Neural cell (in vitro differentiated cells): Measurements from ENCODE around the gene RASAL2. TPM values are rescaled to one million over a fixed set of nuclear protein-coding genes. Genes with fewer than 3 reads are reported as not detected.

Experiments used
- H2AFZ ChIP-seq: fragments of 200-600, 300-800 bp; sonication (generic), shearing (Covaris generic); 2 replicates; pipeline ENCODE4 v1.6.0; 2014; ENCODE audit warnings: low read depth, mild to moderate bottlenecking, antibody characterized with exemption, low read length, moderate library complexity
- H3F3A ChIP-seq: fragments of 200-600 bp; shearing (Covaris generic); 2 replicates; pipeline ENCODE4 v1.6.1; 2016; ENCODE audit warnings: mild to moderate bottlenecking, moderate library complexity, mixed read lengths, antibody characterized with exemption, low read length; ENCODE audit not compliant: insufficient read depth, poor library complexity, severe bottlenecking
- H3K27ac ChIP-seq: fragments of 200-600, 300-800 bp; sonication (generic), shearing (Covaris generic); 2 replicates; pipeline ENCODE4 v1.5.1; 2014; ENCODE audit warnings: mild to moderate bottlenecking, low read length, moderate library complexity
- H3K27me3 ChIP-seq: fragments of 300-800, 200-600 bp; sonication (generic), shearing (Covaris generic); 2 replicates; pipeline ENCODE4 v1.6.0; 2014; ENCODE audit warnings: mild to moderate bottlenecking, low read depth, low read length, moderate library complexity; ENCODE audit not compliant: insufficient read depth
- H3K36me3 ChIP-seq: fragments of 300-800, 200-600 bp; sonication (generic), shearing (Covaris generic); 2 replicates; pipeline ENCODE4 v1.5.1; 2014; ENCODE audit warnings: mild to moderate bottlenecking, antibody characterized with exemption, low read length, moderate library complexity; ENCODE audit not compliant: insufficient read depth
- H3K4me2 ChIP-seq: fragments of 300-800, 200-600 bp; sonication (generic), shearing (Covaris generic); 2 replicates; pipeline ENCODE4 v1.6.0; 2014; ENCODE audit warnings: mild to moderate bottlenecking, low read length
- H3K4me3 ChIP-seq: fragments of 300-800, 200-600 bp; sonication (generic), shearing (Covaris generic); 2 replicates; pipeline ENCODE4 v1.5.1; 2014; ENCODE audit warnings: mild to moderate bottlenecking, low read length, moderate library complexity
- H3K79me2 ChIP-seq: fragments of 200-600 bp; shearing (Covaris generic); replicated peaks from 2 replicates; pipeline ENCODE4 v1.6.0; 2014; ENCODE audit warnings: mild to moderate bottlenecking, low read length, moderate library complexity; ENCODE audit not compliant: insufficient read depth
- H3K9ac ChIP-seq: fragments of 300-800, 200-600 bp; sonication (generic), shearing (Covaris generic); 2 replicates; pipeline ENCODE4 v1.6.1; 2016; ENCODE audit warnings: mild to moderate bottlenecking, low read length, mixed read lengths
- H3K9me2 ChIP-seq: fragments of 200-600 bp; shearing (Covaris generic); 2 replicates; pipeline ENCODE4 v1.6.1; 2016; ENCODE audit warnings: mild to moderate bottlenecking, low read length, mixed read lengths; ENCODE audit not compliant: insufficient read depth
- H3K9me3 ChIP-seq: fragments of 200-600, 300-800 bp; sonication (generic), shearing (Covaris generic); 2 replicates; pipeline ENCODE4 v1.6.1; 2016; ENCODE audit warnings: mild to moderate bottlenecking, mixed run types, low read length, moderate library complexity, mixed read lengths
- H4K20me1 ChIP-seq: fragments of 200-600 bp; shearing (Covaris generic); 2 replicates; pipeline ENCODE4 v1.6.1; 2016; ENCODE audit warnings: mild to moderate bottlenecking, mixed run types; ENCODE audit not compliant: insufficient read depth
- EP300 ChIP-seq: fragments of 450-650 bp; conservative IDR thresholded peaks from 2 replicates; pipeline ENCODE4 v1.6.1; 2014; ENCODE audit warnings: antibody characterized with exemption, mild to moderate bottlenecking, moderate library complexity; ENCODE audit not compliant: poor library complexity, severe bottlenecking
- EZH2 ChIP-seq: fragments of 200-600, 300-800 bp; shearing (Covaris generic), sonication (generic); IDR thresholded peaks from 2 replicates; pipeline ENCODE4 v1.6.1; 2014; ENCODE audit warnings: antibody characterized with exemption, low read length, borderline replicate concordance, mild to moderate bottlenecking; ENCODE audit not compliant: insufficient read depth, poor library complexity, severe bottlenecking
- MXI1 ChIP-seq: fragments of 450-650 bp; conservative IDR thresholded peaks from 2 replicates; pipeline ENCODE4 v1.6.1; 2014; ENCODE audit warnings: antibody characterized with exemption, mild to moderate bottlenecking; ENCODE audit not compliant: poor library complexity, severe bottlenecking
- POLR2AphosphoS5 ChIP-seq: IDR thresholded peaks from 2 replicates; pipeline ENCODE4 v1.6.1; 2012
- RAD21 ChIP-seq: fragments of 450-650 bp; conservative IDR thresholded peaks from 2 replicates; pipeline ENCODE4 v1.6.1; 2014; ENCODE audit warnings: antibody characterized with exemption, mild to moderate bottlenecking, moderate library complexity
- SMC3 ChIP-seq: fragments of 450-650 bp; conservative IDR thresholded peaks from 2 replicates; pipeline ENCODE4 v1.6.1; 2014; ENCODE audit warnings: antibody characterized with exemption, mild to moderate bottlenecking, moderate library complexity; ENCODE audit not compliant: poor library complexity
- TAF1 ChIP-seq: IDR thresholded peaks from 2 replicates; pipeline ENCODE4 v1.6.1; 2012; ENCODE audit warnings: low read depth
- polyA plus RNA-seq: library from polyadenylated mRNA; depleted of rRNA; stranded (reverse); fragments of >200 nt; gene quantifications from 2 replicates; pipeline ENCODE4 v1.2.3, GENCODE V29; 2014
- TF ChIP-seq, protein P1 (sequence below): fragments of 450-650 bp; IDR thresholded peaks from 2 replicates; pipeline ENCODE4 v1.5.1; 2014; ENCODE audit warnings: antibody characterized with exemption, mild to moderate bottlenecking, moderate library complexity; ENCODE audit not compliant: poor library complexity, severe bottlenecking
- TF ChIP-seq, protein P2 (sequence below): IDR thresholded peaks from 2 replicates; pipeline ENCODE4 v1.6.1; 2012; ENCODE audit warnings: borderline replicate concordance

Gene RASAL2
- polyA plus RNA-seq, 1 donor from 2014 or later = 73.3 TPM

GRCh38 chr1:178282949-178283367, 189.1 kb downstream of the RASAL2 start:
- peaks cover 2% of the 10 kb centered on the region for H3F3A ChIP-seq
- no peak overlapping the region for H2AFZ ChIP-seq
- no peak overlapping the region for H3K4me2 ChIP-seq
- peaks cover 4% of the 10 kb centered on the region for H3K79me2 ChIP-seq
- no peak overlapping the region for H3K4me3 ChIP-seq
- H3K9ac ChIP-seq = no peak overlapping the region
- TF ChIP-seq, protein P1, sequence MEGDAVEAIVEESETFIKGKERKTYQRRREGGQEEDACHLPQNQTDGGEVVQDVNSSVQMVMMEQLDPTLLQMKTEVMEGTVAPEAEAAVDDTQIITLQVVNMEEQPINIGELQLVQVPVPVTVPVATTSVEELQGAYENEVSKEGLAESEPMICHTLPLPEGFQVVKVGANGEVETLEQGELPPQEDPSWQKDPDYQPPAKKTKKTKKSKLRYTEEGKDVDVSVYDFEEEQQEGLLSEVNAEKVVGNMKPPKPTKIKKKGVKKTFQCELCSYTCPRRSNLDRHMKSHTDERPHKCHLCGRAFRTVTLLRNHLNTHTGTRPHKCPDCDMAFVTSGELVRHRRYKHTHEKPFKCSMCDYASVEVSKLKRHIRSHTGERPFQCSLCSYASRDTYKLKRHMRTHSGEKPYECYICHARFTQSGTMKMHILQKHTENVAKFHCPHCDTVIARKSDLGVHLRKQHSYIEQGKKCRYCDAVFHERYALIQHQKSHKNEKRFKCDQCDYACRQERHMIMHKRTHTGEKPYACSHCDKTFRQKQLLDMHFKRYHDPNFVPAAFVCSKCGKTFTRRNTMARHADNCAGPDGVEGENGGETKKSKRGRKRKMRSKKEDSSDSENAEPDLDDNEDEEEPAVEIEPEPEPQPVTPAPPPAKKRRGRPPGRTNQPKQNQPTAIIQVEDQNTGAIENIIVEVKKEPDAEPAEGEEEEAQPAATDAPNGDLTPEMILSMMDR = peak; percentile 76
- TF ChIP-seq SMC3 (peak; percentile 78), RAD21 (peak; percentile 79), TAF1 (no peak)
- H3K36me3 ChIP-seq = no peaks in the 10 kb centered on the region
- H4K20me1 ChIP-seq = no peaks in the 10 kb centered on the region
- no peak overlapping the region for H3K27ac ChIP-seq
- H3K27me3 ChIP-seq = no peaks in the 10 kb centered on the region
- no peaks in the 10 kb centered on the region for H3K9me3 ChIP-seq
- no peaks in the 10 kb centered on the region for H3K9me2 ChIP-seq

GRCh38 chr1:178283409-178283808, 189.5 kb downstream of the RASAL2 start:
- Histone ChIP-seq H3K27ac (no peak overlapping the region), H4K20me1 (no peaks in the 10 kb centered on the region), H3K9me3 (no peaks in the 10 kb centered on the region), H2AFZ (no peak overlapping the region), H3K9ac (no peak overlapping the region), H3K79me2 (peaks cover 4% of the 10 kb centered on the region), H3K36me3 (no peaks in the 10 kb centered on the region), H3F3A (peaks cover 2% of the 10 kb centered on the region), H3K4me3 (no peak overlapping the region), H3K9me2 (no peaks in the 10 kb centered on the region), H3K27me3 (no peaks in the 10 kb centered on the region), H3K4me2 (no peak overlapping the region)
- TF ChIP-seq, protein P2, sequence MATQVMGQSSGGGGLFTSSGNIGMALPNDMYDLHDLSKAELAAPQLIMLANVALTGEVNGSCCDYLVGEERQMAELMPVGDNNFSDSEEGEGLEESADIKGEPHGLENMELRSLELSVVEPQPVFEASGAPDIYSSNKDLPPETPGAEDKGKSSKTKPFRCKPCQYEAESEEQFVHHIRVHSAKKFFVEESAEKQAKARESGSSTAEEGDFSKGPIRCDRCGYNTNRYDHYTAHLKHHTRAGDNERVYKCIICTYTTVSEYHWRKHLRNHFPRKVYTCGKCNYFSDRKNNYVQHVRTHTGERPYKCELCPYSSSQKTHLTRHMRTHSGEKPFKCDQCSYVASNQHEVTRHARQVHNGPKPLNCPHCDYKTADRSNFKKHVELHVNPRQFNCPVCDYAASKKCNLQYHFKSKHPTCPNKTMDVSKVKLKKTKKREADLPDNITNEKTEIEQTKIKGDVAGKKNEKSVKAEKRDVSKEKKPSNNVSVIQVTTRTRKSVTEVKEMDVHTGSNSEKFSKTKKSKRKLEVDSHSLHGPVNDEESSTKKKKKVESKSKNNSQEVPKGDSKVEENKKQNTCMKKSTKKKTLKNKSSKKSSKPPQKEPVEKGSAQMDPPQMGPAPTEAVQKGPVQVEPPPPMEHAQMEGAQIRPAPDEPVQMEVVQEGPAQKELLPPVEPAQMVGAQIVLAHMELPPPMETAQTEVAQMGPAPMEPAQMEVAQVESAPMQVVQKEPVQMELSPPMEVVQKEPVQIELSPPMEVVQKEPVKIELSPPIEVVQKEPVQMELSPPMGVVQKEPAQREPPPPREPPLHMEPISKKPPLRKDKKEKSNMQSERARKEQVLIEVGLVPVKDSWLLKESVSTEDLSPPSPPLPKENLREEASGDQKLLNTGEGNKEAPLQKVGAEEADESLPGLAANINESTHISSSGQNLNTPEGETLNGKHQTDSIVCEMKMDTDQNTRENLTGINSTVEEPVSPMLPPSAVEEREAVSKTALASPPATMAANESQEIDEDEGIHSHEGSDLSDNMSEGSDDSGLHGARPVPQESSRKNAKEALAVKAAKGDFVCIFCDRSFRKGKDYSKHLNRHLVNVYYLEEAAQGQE = no peak
- TF ChIP-seq MXI1 (no peak), POLR2AphosphoS5 (no peak), EZH2 (no peak), RAD21 (no peak), TAF1 (no peak), EP300 (no peak), SMC3 (no peak)
- TF ChIP-seq, protein P1 = no peak
